GOT3 (cell line): ENCODE measurements around the gene FKBP15.
"Not testable (repeated sequence)": the region's sequence is repeated elsewhere in the genome, so short reads cannot be mapped to it uniquely, and the experiment has no call there.

Experiments used
- DNase-seq: peaks from one replicate; lab custom pipeline; 2025; ENCODE audit warnings: mixed read lengths; lab: John Stamatoyannopoulos, UW

FKBP15 gene

GRCh38 chr9:113149561-113149960 is 71.5 kb downstream of the FKBP15 start:
- not testable (repeated sequence) for DNase-seq

GRCh38 chr9:113148781-113149510 is 72.1 kb downstream of the FKBP15 start:
- no peak for DNase-seq

GRCh38 chr9:113148372-113148705 is 72.7 kb downstream of the FKBP15 start:
- DNase-seq: no peak

- no peak for DNase-seq
Measured at GRCh38 chr9:113143432-113144227, 77.4 kb downstream of the FKBP15 start.

DNA sequence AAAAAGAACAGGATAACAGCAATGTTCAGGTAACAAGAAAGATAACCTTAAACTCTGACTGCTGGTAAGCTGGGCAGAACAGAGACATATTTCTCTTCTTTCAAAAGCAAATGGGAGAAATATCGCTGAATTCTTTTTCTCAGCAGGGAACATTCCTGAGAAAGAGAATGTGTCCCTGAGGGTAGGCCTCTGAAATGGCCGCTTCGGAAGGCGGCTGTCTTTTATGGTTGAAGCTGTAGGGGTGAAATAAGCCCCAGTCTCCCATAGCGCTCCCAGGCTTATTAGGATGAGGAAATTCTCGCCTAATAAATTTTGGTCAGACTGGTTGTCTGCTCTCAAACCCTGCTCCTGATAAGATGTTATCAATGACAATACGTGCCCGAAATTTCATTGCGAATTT is 80.2 kb downstream of the FKBP15 start:
- not testable (repeated sequence) for DNase-seq

DNA sequence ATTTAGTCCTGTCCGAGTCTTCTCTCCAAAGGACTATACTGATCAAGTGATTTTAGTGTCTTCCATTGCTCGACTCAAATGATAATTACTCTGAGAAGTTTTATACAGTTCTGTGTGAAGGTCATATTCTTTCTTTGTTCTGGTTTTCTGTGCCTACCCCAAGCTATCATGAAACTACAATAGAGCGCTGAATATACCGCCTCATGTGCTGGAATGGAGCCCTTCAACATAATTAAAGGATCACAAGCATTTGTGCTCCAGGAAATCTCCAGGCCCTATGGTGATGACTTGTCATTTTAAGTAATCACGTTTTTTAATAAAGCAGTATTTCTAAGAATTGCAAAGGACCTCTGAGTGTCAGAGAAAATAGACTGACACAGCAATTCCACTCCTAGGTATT is 81.1 kb downstream of the FKBP15 start:
- DNase-seq: no peak

GRCh38 chr9:113139225-113139829 is 81.8 kb downstream of the FKBP15 start:
- DNase-seq: no peak

GRCh38 chr9:113138760-113139159 is 82.3 kb downstream of the FKBP15 start:
- DNase-seq: no peak

DNA sequence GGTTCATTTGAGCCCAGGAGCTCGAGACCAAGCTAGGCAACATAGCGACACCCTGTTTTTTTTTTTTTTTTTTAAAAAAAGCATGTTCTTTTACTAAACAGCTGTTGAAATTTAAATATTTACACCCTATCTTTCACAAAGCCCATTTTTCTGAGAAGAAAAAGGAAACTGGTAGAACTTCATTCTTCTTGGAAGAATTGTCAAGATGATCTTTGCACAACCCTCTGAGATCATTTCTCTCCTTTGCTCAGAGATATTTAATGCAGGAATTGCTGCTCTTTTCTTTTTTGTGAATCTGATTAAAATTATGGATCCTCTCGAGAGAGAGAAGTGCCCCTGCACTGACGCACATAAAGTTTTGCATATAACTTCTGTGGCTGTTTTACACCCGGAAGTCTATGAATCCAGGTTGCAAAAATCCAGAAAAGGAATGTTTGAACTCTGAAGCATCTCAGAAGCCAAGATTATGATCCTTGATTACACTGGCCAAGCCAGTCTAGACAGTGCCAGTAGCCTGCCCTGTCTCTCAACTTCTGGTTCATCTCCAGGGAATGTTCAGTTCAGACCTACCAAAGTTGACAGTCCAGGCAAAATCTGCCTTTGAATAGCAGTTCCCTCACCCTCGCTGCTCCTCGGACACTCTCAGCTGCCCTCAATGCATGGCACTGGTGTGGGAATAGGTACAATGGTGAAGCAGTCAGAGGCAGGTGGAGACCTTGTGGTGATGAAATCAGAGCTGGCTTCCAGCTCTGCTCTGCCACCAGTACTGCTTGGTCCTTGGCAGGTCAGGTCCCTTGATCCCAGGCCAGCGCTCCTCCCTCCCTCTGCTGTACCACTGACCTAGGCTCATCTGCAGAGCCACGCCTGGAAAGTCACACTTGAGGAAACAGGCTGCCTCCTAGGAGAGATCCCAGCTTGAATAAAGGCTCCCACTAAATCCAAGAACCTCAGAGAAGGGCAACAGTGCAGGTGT is 83.6 kb downstream of the FKBP15 start:
- DNase-seq: no peak

DNA sequence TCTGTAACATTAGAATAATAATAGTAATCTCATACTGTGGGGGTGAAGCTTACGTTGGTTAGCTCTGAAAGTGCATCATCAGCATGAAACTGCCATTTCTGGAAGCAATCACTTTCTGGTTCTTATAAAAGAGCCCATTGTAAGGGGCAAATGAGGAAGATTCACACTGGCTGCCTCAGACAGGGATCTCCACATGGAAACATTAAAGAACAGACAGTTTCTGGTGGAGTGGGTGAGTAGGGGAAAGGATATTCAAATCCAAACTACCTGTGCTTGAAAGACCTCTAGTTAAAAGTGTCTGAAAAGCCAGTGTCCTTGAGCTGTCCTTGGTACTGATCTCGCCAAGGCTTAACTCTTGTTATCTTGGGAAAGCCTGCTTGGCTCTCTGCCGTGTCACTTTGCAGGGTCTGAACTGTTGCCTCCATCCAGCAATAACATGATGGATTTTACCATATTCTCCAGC is 89.4 kb downstream of the FKBP15 start:
- DNase-seq: no peak

GRCh38 chr9:113129884-113130283 is 91.2 kb downstream of the FKBP15 start:
- no peak for DNase-seq

- DNase-seq: no peak
Measured at GRCh38 chr9:113129466-113129865, 91.6 kb downstream of the FKBP15 start.

DNA sequence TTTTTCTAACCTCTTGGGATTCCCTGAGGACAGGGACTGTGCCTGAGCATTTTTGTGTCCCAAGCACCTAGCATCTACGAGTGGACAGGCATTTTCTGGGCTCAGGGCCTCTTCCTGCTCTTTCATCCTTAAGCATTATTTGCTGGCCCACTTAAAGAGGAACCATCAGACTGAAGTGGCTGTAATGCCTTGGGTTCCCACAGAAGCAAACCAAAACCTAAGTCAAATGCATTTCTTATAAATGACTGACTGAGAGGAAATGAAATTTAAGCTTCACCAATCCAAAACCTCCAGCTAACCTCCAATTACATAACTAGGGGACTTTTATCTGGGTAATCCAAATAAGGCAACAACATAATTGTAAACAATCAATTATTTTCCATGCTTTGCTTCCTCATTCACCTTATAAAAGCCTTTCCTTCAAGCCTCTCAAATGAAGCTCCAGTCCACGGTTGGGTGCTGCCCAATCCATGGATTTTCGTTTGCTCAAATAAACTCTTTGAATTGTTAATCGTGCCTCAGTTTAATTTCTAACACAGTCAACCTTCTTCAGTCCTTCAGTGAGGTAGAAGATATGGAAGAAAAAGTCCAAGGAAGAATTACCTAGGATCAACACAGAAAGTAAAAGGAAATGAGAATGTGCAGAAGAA is 95.6 kb downstream of the FKBP15 start:
- no peak for DNase-seq

GRCh38 chr9:113118829-113119228 is 102.2 kb downstream of the FKBP15 start:
- DNase-seq: not testable (repeated sequence)
